CD4-positive, CD25-positive, alpha-beta regulatory T cell (primary cell): Measurements from ENCODE around the gene DIAPH3. TPM values are rescaled to one million over a fixed set of nuclear protein-coding genes. Genes with fewer than 3 reads are reported as not detected.
"Not testable (repeated sequence)": the region's sequence is repeated elsewhere in the genome, so short reads cannot be mapped to it uniquely, and the experiment has no call there.

Experiments
- ATAC-seq, 2 donors: fragments of 150-1000 bp; cut with Tn5 transposase; one replicate each; pipeline ENCODE4 v1.10.0; 2021; ENCODE audit warnings: low read depth in 2 of 2, moderate number of reproducible peaks in 2 of 2, moderate library complexity in 1 of 2
- DNase-seq, 3 donors: peaks; one replicate each; pipeline versions ENCODE4 v3.0.0 to v3.0.0-alpha.2; 2012 to 2022; ENCODE audit warnings: mixed read lengths in 1 of 3
- H3K27ac ChIP-seq: one replicate; pipeline ENCODE4 v1.7.0; 2013; ENCODE audit warnings: mild to moderate bottlenecking, low read length; ENCODE audit not compliant: insufficient read depth, poor library complexity, severe bottlenecking
- H3K27me3 ChIP-seq: one replicate; pipeline ENCODE4 v1.7.0; 2013; ENCODE audit warnings: low read length; ENCODE audit not compliant: control insufficient read depth, insufficient read depth
- H3K36me3 ChIP-seq: one replicate; pipeline ENCODE4 v1.7.0; 2013; ENCODE audit warnings: mild to moderate bottlenecking, low read length, moderate library complexity; ENCODE audit not compliant: control insufficient read depth, insufficient read depth
- H3K4me1 ChIP-seq: 2 replicates; pipeline ENCODE4 v1.7.0; 2013; ENCODE audit warnings: mild to moderate bottlenecking, low read length; ENCODE audit not compliant: insufficient read depth, control insufficient read depth, poor library complexity, severe bottlenecking
- H3K4me3 ChIP-seq: one replicate; pipeline ENCODE4 v1.7.0; 2013; ENCODE audit warnings: low read depth, mild to moderate bottlenecking, low read length, moderate library complexity
- H3K9me3 ChIP-seq, 2 experiments: 1 replicate in 1 of 2; 2 replicates in 1 of 2; pipeline ENCODE4 v1.7.0; 2013; ENCODE audit warnings: low read length in 2 of 2, mild to moderate bottlenecking in 1 of 2, moderate library complexity in 1 of 2; ENCODE audit not compliant: control insufficient read depth in 2 of 2
- H3K27ac Mint-ChIP-seq, 3 donors: one replicate each; pipeline ENCODE4 v1.8.0; 2020 to 2022; ENCODE audit warnings: mild to moderate bottlenecking in 3 of 3, mixed read lengths in 3 of 3, moderate library complexity in 2 of 3
- H3K27me3 Mint-ChIP-seq: one replicate; pipeline ENCODE4 v1.8.0; 2022; ENCODE audit warnings: mild to moderate bottlenecking, mixed read lengths
- H3K36me3 Mint-ChIP-seq: one replicate; pipeline ENCODE4 v1.8.0; 2020; ENCODE audit warnings: mixed read lengths
- H3K4me1 Mint-ChIP-seq, 4 donors: one replicate each; pipeline ENCODE4 v1.8.0; 2020 to 2022; ENCODE audit warnings: mixed read lengths in 4 of 4, mild to moderate bottlenecking in 1 of 4
- H3K4me3 Mint-ChIP-seq, 4 donors: one replicate each; pipeline ENCODE4 v1.8.0; 2020 to 2022; ENCODE audit warnings: mild to moderate bottlenecking in 4 of 4, mixed read lengths in 4 of 4, moderate library complexity in 3 of 4
- H3K9me3 Mint-ChIP-seq, 7 donors: one replicate each; pipeline ENCODE4 v1.8.0; 2020 to 2022; ENCODE audit warnings: mixed read lengths in 7 of 7, mild to moderate bottlenecking in 3 of 7, moderate library complexity in 2 of 7
- polyA plus RNA-seq, 4 donors: library from polyadenylated mRNA; unstranded; fragments of 300-500 nt; fragmentation: Illumina TruSeq; gene quantifications; one replicate each; pipeline ENCODE4 v1.2.3, GENCODE V29; 2021
- total RNA-seq: library from RNA; stranded (reverse); gene quantifications from one replicate; pipeline ENCODE4 v1.2.3, GENCODE V29; 2022

Gene DIAPH3
- total and polyA plus RNA-seq, 5 donors from 2014 or later: 0.09 to 0.57 (median 0.27) TPM

- H3K36me3 Mint-ChIP-seq, H3K27ac Mint-ChIP-seq, H3K4me3 Mint-ChIP-seq: not testable (repeated sequence)
Observed at GRCh38 chr13:60040668-60041067, 123.1 kb downstream of the DIAPH3 start.

GRCh38 chr13:60035874-60036273 lies 127.9 kb downstream of the DIAPH3 start:
- DNase-seq (no peak), ATAC-seq (no peak)
- H3K36me3 ChIP-seq: no peaks in the 10 kb centered on the region
- Mint-ChIP-seq H3K4me1 (no peaks in the 10 kb centered on the region), H3K27me3 (peaks cover 2% of the 10 kb centered on the region), H3K36me3 (no peaks in the 10 kb centered on the region), H3K27ac (no peak overlapping the region), H3K9me3 (no peaks in the 10 kb centered on the region), H3K4me3 (no peak overlapping the region)
- no peak overlapping the region for H3K4me3 ChIP-seq
- H3K27me3 ChIP-seq: no peaks in the 10 kb centered on the region
- H3K27ac ChIP-seq: no peak overlapping the region
- H3K9me3 ChIP-seq: no peaks in the 10 kb centered on the region
- H3K4me1 ChIP-seq: no peaks in the 10 kb centered on the region

More at GRCh38 chr13:60040668-60041067, 123.1 kb downstream of the DIAPH3 start:
- H3K9me3 Mint-ChIP-seq, ATAC-seq, H3K27ac ChIP-seq, H3K36me3 ChIP-seq, DNase-seq, H3K9me3 ChIP-seq, H3K4me1 ChIP-seq, H3K4me3 ChIP-seq, H3K4me1 Mint-ChIP-seq, H3K27me3 Mint-ChIP-seq, H3K27me3 ChIP-seq: not testable (repeated sequence)

- Mint-ChIP-seq H3K4me1 (peaks cover 0 to 4% (median 0%) of the 10 kb centered on the region in 4 donors), H3K4me3 (no peak overlapping the region), H3K36me3 (peaks cover 4% of the 10 kb centered on the region), H3K27me3 (no peaks in the 10 kb centered on the region), H3K27ac (no peak overlapping the region), H3K9me3 (peaks cover 0 to 6% (median 0%) of the 10 kb centered on the region in 7 donors)
- no peak for ATAC-seq
- no peak for DNase-seq
- no peaks in the 10 kb centered on the region for H3K27me3 ChIP-seq
- H3K4me3 ChIP-seq: no peak overlapping the region
- H3K4me1 ChIP-seq: no peaks in the 10 kb centered on the region
- no peak overlapping the region for H3K27ac ChIP-seq
- no peaks in the 10 kb centered on the region for H3K9me3 ChIP-seq
- no peaks in the 10 kb centered on the region for H3K36me3 ChIP-seq
Observed at GRCh38 chr13:60032851-60033250, 130.9 kb downstream of the DIAPH3 start.

GRCh38 chr13:60028021-60028420 lies 135.7 kb downstream of the DIAPH3 start:
- H3K36me3 Mint-ChIP-seq: peaks cover 4% of the 10 kb centered on the region
- peaks cover 0 to 12% (median 2%) of the 10 kb centered on the region in 7 donors for H3K9me3 Mint-ChIP-seq
- H3K9me3 ChIP-seq: no peaks in the 10 kb centered on the region
- H3K4me1 ChIP-seq: no peaks in the 10 kb centered on the region
- H3K27ac ChIP-seq: no peak overlapping the region
- H3K36me3 ChIP-seq: no peaks in the 10 kb centered on the region
- ATAC-seq (no peak), DNase-seq (no peak)
- no peak overlapping the region for H3K4me3 Mint-ChIP-seq
- H3K27me3 Mint-ChIP-seq: no peaks in the 10 kb centered on the region
- no peak overlapping the region for H3K4me3 ChIP-seq
- peaks cover under 1 to 4% (median under 1%) of the 10 kb centered on the region in 4 donors for H3K4me1 Mint-ChIP-seq
- H3K27me3 ChIP-seq: no peaks in the 10 kb centered on the region
- H3K27ac Mint-ChIP-seq: no peak overlapping the region

GRCh38 chr13:60026286-60026685 lies 137.4 kb downstream of the DIAPH3 start:
- no peaks in the 10 kb centered on the region for H3K4me1 ChIP-seq
- no peak for DNase-seq
- Mint-ChIP-seq H3K9me3 (peaks cover 0 to 12% (median 4%) of the 10 kb centered on the region in 7 donors), H3K27ac (no peak overlapping the region), H3K36me3 (peaks cover 4% of the 10 kb centered on the region), H3K4me3 (no peak overlapping the region), H3K4me1 (peaks cover 7 to 14% (median 11%) of the 10 kb centered on the region in 4 donors), H3K27me3 (no peaks in the 10 kb centered on the region)
- no peaks in the 10 kb centered on the region for H3K27me3 ChIP-seq
- no peak overlapping the region for H3K4me3 ChIP-seq
- H3K36me3 ChIP-seq: no peaks in the 10 kb centered on the region
- H3K9me3 ChIP-seq: no peaks in the 10 kb centered on the region
- no peak overlapping the region for H3K27ac ChIP-seq
- no peak for ATAC-seq

GRCh38 chr13:60020288-60020687 lies 143.4 kb downstream of the DIAPH3 start:
- Histone ChIP-seq H3K36me3 (no peaks in the 10 kb centered on the region), H3K27ac (no peak overlapping the region), H3K4me1 (peaks cover 8% of the 10 kb centered on the region), H3K4me3 (peak overlapping the region; percentile 67), H3K27me3 (no peaks in the 10 kb centered on the region), H3K9me3 (no peaks in the 10 kb centered on the region)
- H3K27ac Mint-ChIP-seq: peak overlapping the region in 1 of 3 donors; percentile 23
- no peaks in the 10 kb centered on the region for H3K27me3 Mint-ChIP-seq
- peak overlapping the region in 2 of 4 donors; percentile 16 to 89 for H3K4me3 Mint-ChIP-seq
- ATAC-seq: no peak
- peaks cover 0 to 9% (median 1%) of the 10 kb centered on the region in 7 donors for H3K9me3 Mint-ChIP-seq
- DNase-seq: no peak
- no peaks in the 10 kb centered on the region for H3K36me3 Mint-ChIP-seq
- H3K4me1 Mint-ChIP-seq: peaks cover 22 to 53% (median 34%) of the 10 kb centered on the region in 4 donors

- H3K27ac Mint-ChIP-seq: peak overlapping the region; percentile 23 to 70 (median 51)
- peak overlapping the region; percentile 13 to 89 (median 33) for H3K4me3 Mint-ChIP-seq
- H3K27me3 ChIP-seq: no peaks in the 10 kb centered on the region
- H3K9me3 Mint-ChIP-seq: peaks cover 0 to 5% (median 0%) of the 10 kb centered on the region in 7 donors
- H3K27ac ChIP-seq: no peak overlapping the region
- no peaks in the 10 kb centered on the region for H3K36me3 ChIP-seq
- no peak for ATAC-seq
- H3K4me1 ChIP-seq: peaks cover 8% of the 10 kb centered on the region
- H3K9me3 ChIP-seq: no peaks in the 10 kb centered on the region
- no peaks in the 10 kb centered on the region for H3K36me3 Mint-ChIP-seq
- no peaks in the 10 kb centered on the region for H3K27me3 Mint-ChIP-seq
- peak in 2 of 3 donors; percentile 4 to 76 for DNase-seq
- H3K4me3 ChIP-seq: peak overlapping the region; percentile 67
- peaks cover 22 to 53% (median 34%) of the 10 kb centered on the region in 4 donors for H3K4me1 Mint-ChIP-seq
Observed at GRCh38 chr13:60019119-60019993, 144.4 kb downstream of the DIAPH3 start.
